Brain microvascular endothelial cell (primary cell): ENCODE results near the gene WDR37.
A peak's percentile ranks its signal among the peaks of the same experiment; 100 is the strongest.

ENCODE experiments used
- DNase-seq: peaks from one replicate; pipeline ENCODE4 v3.0.0-alpha.2; 2020
- H3K27ac ChIP-seq: fragments of 250-450 bp; sonication (Bioruptor Pico); 2 replicates; pipeline ENCODE4 v1.5.1; 2020; ENCODE audit warnings: mild to moderate bottlenecking, moderate library complexity
- H3K27me3 ChIP-seq: fragments of 250-450 bp; sonication (Bioruptor Pico); replicated peaks from 2 replicates; pipeline ENCODE4 v1.5.1; 2020; ENCODE audit warnings: mild to moderate bottlenecking
- H3K36me3 ChIP-seq: fragments of 250-450 bp; sonication (Bioruptor Pico); replicated peaks from 2 replicates; pipeline ENCODE4 v1.5.1; 2020; ENCODE audit warnings: mild to moderate bottlenecking
- H3K4me3 ChIP-seq: 2 replicates; pipeline ENCODE4 v1.5.1; 2011; ENCODE audit warnings: low read depth, mild to moderate bottlenecking, control low read depth, low read length, moderate library complexity
- in situ Hi-C: cut with HindIII; loops from 2 replicates; pipeline ENCODE4 v1.10.0; 2017; ENCODE audit warnings: low sequenced_read_pairs, low pct_ligation_motif_present
- TF ChIP-seq, protein P1 (sequence below): IDR thresholded peaks from 2 replicates; pipeline ENCODE4 v1.5.1; 2011; ENCODE audit warnings: low read depth, mild to moderate bottlenecking, moderate library complexity, low read length, control low read depth, inconsistent platforms; ENCODE audit errors: missing control alignments

WDR37 gene

DNA sequence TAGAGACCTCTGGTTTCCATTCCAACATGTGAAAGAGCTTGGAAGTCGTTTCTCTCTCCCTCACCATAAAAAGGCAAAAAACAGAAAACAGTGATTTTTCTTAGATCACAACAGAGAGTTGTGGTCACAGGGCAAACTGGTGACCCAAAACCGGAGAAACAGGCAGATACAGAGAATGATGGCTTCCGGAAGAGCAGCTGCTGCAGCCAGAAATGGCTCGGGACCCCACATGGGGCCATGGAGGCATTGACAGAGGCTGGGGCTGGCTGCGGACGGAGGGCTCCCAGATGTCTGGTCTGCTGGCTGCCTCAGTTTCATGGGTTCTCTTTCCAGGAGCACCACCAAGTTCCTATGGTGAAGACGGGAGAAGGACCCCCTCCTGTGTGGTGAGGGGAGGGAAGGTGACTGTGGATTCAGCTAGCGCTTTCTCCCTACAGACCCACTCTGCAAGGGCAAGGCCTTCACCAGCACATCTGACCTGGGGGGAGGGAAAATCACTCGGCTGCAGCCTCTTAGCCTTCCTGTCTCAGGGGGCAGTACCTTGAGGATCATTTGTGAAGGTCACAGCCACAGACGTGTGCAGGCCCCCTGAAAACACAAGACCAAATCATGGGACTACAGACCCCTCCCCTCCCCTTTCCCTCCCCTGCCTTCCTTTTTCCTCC lies 81.4 kb downstream of the WDR37 start:
- Histone ChIP-seq H3K4me3 (no peak overlapping the region), H3K27ac (no peak overlapping the region), H3K36me3 (no peaks in the 10 kb centered on the region), H3K27me3 (no peaks in the 10 kb centered on the region)
- DNase-seq = no peak
- in situ Hi-C loops = no loop called here
- TF ChIP-seq, protein P1, sequence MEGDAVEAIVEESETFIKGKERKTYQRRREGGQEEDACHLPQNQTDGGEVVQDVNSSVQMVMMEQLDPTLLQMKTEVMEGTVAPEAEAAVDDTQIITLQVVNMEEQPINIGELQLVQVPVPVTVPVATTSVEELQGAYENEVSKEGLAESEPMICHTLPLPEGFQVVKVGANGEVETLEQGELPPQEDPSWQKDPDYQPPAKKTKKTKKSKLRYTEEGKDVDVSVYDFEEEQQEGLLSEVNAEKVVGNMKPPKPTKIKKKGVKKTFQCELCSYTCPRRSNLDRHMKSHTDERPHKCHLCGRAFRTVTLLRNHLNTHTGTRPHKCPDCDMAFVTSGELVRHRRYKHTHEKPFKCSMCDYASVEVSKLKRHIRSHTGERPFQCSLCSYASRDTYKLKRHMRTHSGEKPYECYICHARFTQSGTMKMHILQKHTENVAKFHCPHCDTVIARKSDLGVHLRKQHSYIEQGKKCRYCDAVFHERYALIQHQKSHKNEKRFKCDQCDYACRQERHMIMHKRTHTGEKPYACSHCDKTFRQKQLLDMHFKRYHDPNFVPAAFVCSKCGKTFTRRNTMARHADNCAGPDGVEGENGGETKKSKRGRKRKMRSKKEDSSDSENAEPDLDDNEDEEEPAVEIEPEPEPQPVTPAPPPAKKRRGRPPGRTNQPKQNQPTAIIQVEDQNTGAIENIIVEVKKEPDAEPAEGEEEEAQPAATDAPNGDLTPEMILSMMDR = no peak

DNA sequence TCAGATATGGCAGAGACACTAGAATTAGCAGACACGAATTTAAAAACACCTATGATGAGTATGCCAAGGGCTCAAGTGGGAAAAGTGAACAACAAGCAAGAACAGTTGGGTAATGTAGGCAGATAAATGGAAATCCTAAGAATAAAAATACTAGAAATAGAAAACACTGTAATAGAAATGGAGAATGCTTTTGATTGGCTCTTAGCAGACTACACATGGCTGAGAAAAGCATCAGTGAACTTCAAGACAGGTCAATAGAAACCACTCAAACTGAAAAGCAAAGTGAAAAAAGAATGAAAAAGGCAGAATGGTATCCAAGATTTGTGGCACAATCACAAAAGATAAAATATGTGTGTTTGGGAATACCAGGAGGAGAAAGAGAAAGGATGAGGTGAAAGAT lies 82.3 kb downstream of the WDR37 start:
- in situ Hi-C loops = no loop called here

DNA sequence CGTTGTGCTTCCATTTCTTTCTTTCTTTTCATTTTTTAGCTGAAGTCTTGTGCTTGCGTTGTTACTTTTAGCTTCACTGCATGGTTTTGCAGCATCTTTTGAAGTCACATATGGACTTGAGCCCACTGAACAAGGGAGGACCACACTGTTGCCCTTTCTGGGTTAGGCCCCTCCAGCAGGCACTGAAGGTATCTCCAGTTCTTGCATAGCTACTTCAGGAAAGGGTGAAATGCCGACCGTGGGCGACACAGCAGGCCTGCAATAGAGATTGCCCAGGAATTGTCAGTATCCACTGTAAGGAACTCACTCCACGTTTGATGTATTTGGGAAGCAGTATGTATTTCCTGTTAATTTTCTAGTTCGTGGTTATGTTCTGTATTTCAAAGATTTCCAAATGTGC lies 85.1 kb downstream of the WDR37 start:
- DNase-seq = no peak
- no peak overlapping the region for H3K27ac ChIP-seq
- TF ChIP-seq, protein P1 = no peak
- no peaks in the 10 kb centered on the region for H3K27me3 ChIP-seq
- no peaks in the 10 kb centered on the region for H3K36me3 ChIP-seq
- in situ Hi-C loops = no loop called here
- H3K4me3 ChIP-seq = no peak overlapping the region

More for the DNA sequence above, 82.3 kb downstream of the WDR37 start:
- Histone ChIP-seq H3K27me3 (no peaks in the 10 kb centered on the region), H3K36me3 (no peaks in the 10 kb centered on the region), H3K27ac (no peak overlapping the region), H3K4me3 (no peak overlapping the region)
- DNase-seq = no peak
- TF ChIP-seq, protein P1 = no peak

DNA sequence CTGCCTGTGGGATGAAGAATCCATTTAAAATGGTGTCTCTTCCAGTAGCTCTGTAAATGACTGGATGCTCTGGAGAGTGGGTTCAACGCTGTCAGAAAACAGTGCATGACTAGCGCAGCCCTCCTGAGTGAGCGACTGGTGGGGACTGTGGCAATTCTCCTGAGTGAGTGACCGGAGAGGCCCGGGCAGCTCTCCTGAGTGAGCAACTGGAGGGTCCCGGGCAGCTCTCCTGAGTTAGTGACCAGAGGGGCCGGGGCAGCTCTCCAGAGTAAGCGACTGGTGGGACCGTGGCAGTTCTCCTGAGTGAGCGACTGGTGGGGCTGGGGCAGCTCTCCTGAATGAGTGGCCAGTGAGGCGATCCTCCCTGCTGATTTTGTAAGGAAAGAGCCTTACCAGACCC lies 85.5 kb downstream of the WDR37 start:
- TF ChIP-seq, protein P1 = no peak
- H3K4me3 ChIP-seq = no peak overlapping the region
- in situ Hi-C loops = no loop called here
- no peaks in the 10 kb centered on the region for H3K27me3 ChIP-seq
- DNase-seq = no peak
- H3K36me3 ChIP-seq = no peaks in the 10 kb centered on the region
- no peak overlapping the region for H3K27ac ChIP-seq

DNA sequence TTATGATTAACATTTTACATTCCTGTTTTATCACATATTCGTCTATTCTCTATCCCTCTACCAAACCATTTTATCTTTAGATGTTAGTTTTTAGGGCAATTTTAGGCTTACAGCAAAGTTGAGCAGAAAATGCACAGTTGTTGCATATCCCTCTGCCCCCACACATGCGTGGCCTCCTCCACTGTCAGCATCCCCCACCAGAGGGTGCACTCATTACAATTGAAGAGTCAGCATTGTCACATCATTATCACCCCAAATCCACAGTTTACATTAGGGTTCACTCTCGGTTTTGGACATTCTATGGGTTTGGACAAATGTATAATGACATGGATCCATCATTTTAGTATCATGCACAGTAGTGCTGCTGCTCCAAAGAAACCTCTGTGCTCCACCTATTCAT lies 86.4 kb downstream of the WDR37 start:
- no peak for DNase-seq
- H3K27ac ChIP-seq = no peak overlapping the region

DNA sequence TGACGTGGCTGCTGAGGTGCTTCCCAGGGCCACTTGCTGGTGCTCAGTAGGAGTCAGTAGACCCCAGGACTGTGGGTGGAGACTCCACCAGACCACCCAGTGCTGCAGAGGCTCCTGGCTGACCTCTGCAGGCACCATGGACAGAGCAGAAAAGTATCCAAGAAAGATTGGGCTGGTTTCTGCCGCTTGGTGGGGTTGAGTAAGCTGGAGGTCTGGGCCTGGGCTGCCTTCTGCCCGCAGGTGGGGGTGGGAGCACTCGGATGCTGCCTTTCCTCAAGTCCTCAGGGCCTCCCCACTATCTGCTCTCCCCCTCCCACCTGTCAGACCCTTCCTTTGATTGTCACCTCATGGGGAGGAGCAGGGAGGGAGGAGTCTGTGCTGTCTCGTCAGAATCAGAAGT lies 91.6 kb downstream of the WDR37 start:
- TF ChIP-seq, protein P1 = no peak
- in situ Hi-C loops = no loop called here
- Histone ChIP-seq H3K36me3 (no peaks in the 10 kb centered on the region), H3K4me3 (no peak overlapping the region), H3K27ac (no peak overlapping the region), H3K27me3 (no peaks in the 10 kb centered on the region)
- no peak for DNase-seq

More for the DNA sequence above, 86.4 kb downstream of the WDR37 start:
- H3K36me3 ChIP-seq = no peaks in the 10 kb centered on the region
- no peak overlapping the region for H3K4me3 ChIP-seq
- TF ChIP-seq, protein P1 = peak; percentile 64
- no peaks in the 10 kb centered on the region for H3K27me3 ChIP-seq
- in situ Hi-C loops = no loop called here
